HFF-Myc (cell line): ENCODE results near the gene MPZL2.

Source experiments
- DNase-seq: peaks from one replicate; pipeline ENCODE4 v3.0.0-alpha.2; 2011; ENCODE audit warnings: low read depth; ENCODE audit errors: extremely low read depth
- H3K4me3 ChIP-seq: replicated peaks from 2 replicates; pipeline ENCODE4 v1.5.1; 2011; ENCODE audit warnings: low read depth, mild to moderate bottlenecking, control low read depth, low read length
- CTCF ChIP-seq: IDR thresholded peaks from 2 replicates; pipeline ENCODE4 v1.5.1; 2012; ENCODE audit warnings: mild to moderate bottlenecking, low read depth, low read length, control low read depth; ENCODE audit errors: missing control alignments

Gene MPZL2

GRCh38 chr11:118206391-118207031 is 57.6 kb downstream of the MPZL2 start:
- H3K4me3 ChIP-seq: no peak overlapping the region
- DNase-seq: no peak

GRCh38 chr11:118205606-118206378 is 58.3 kb downstream of the MPZL2 start:
- no peak for TF ChIP-seq CTCF
- DNase-seq: no peak
- no peak overlapping the region for H3K4me3 ChIP-seq

More at GRCh38 chr11:118206391-118207031, 57.6 kb downstream of the MPZL2 start:
- no peak for TF ChIP-seq CTCF
